ENCODE results near the gene IFNA7. TPM values are rescaled to one million over a fixed set of nuclear protein-coding genes. Genes with fewer than 3 reads are reported as not detected.

IFNA7 gene
- polyA plus RNA-seq, 1 of the 3 experiments (the other 2 are of a cell fraction), result not detected

DNA sequence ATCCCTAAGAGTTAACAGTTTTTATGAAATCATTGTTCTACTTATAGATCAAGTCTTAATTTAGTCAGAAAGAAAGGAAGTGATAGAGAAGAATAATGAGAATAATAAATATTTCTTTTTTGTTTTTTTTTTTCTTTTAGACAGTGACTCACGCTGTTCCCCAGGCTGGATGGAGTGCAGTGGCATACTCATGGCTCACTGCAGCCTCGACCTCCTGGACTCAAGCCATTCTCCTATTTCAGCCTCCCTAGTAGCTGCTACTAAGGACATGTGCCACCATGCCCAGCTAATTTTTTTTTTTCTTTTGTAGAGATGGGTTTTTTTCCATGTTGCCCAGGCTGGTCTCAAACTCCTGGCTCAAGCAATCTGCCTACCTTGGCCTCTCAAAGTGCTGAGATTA is 46.5 kb downstream of the IFNA7 start:
- Histone ChIP-seq H3K4me2 (no peak overlapping the region), H4K20me1 (ENCODE audit: insufficient read depth) (no peaks in the 10 kb centered on the region), H3K79me2 (ENCODE audit: insufficient read depth) (no peaks in the 10 kb centered on the region), H2AFZ (ENCODE audit: low read depth) (no peak overlapping the region), H3F3A (replicated peaks; ENCODE audit: insufficient read depth) (no peaks in the 10 kb centered on the region), H3K27ac (ENCODE audit: low read depth in 2 of 2, low read length in 1 of 2) (no peak overlapping the region), H3K4me3 (ENCODE audit: low read depth in 2 of 2, low read length in 1 of 2) (no peak overlapping the region), H3K4me1 (ENCODE audit: control insufficient read depth in 1 of 2, insufficient read depth in 2 of 2, low read depth in 1 of 2, low read length in 1 of 2) (no peaks in the 10 kb centered on the region; a peak in 1 of 4 replicates), H3K27me3 (ENCODE audit: insufficient read depth) (no peaks in the 10 kb centered on the region), H3K9ac (no peak overlapping the region), H3K9me2 (no peaks in the 10 kb centered on the region), H3K9me3 (no peaks in the 10 kb centered on the region), H3K36me3 (replicated peaks in 1 of 2; ENCODE audit: control insufficient read depth in 1 of 2, insufficient read depth in 2 of 2, low read length in 1 of 2) (no peaks in the 10 kb centered on the region)
- no peak for DNase-seq
- ChIA-PET POLR2A (no interaction called here), CTCF (interaction anchor here (1.5 kb wide), 1 partner anchor 80 kb away, joined by 4 read pairs; no protein-coding TSS in a partner anchor)
- 32% methylated on average over 2 of the region's 2 CpGs for WGBS (ENCODE audit: low lambda C conversion rate)
- TF ChIP-seq RCOR1 (IDR thresholded peaks at IDR 0.05; ENCODE audit: low read length) (no peak), POLR2AphosphoS5 (IDR thresholded peaks at IDR 0.05; ENCODE audit: low read depth, low read length) (no peak), CHD2 (IDR thresholded peaks at IDR 0.05; ENCODE audit: low read length, partially characterized antibody) (no peak), USF2 (IDR thresholded peaks at IDR 0.05; ENCODE audit: borderline replicate concordance, low read depth, low read length) (no peak)

- ChIA-PET POLR2A (no interaction called here), CTCF (interaction anchor here (0.7 to 1.2 kb wide), 6 partner anchors 9 to 1654 kb away, joined by 3 to 4 read pairs (median 3); no protein-coding TSS in a partner anchor)
- Histone ChIP-seq H3K4me2 (no peak overlapping the region), H3K27ac (ENCODE audit: low read depth in 2 of 2, low read length in 1 of 2) (no peak overlapping the region), H3K36me3 (replicated peaks in 1 of 2; ENCODE audit: control insufficient read depth in 1 of 2, insufficient read depth in 2 of 2, low read length in 1 of 2) (no peaks in the 10 kb centered on the region), H3K79me2 (ENCODE audit: insufficient read depth) (no peaks in the 10 kb centered on the region), H3K9me3 (no peaks in the 10 kb centered on the region), H3K4me3 (ENCODE audit: low read depth in 2 of 2, low read length in 1 of 2) (no peak overlapping the region), H2AFZ (ENCODE audit: low read depth) (peak overlapping the region; percentile 12; the same call in 1 of the 2 replicates), H3K9ac (no peak overlapping the region), H3K27me3 (ENCODE audit: insufficient read depth) (no peaks in the 10 kb centered on the region), H3K4me1 (ENCODE audit: control insufficient read depth in 1 of 2, insufficient read depth in 2 of 2, low read depth in 1 of 2, low read length in 1 of 2) (no peaks in the 10 kb centered on the region; a peak in 1 of 4 replicates), H3F3A (replicated peaks; ENCODE audit: insufficient read depth) (no peaks in the 10 kb centered on the region), H3K9me2 (no peaks in the 10 kb centered on the region), H4K20me1 (ENCODE audit: insufficient read depth) (no peaks in the 10 kb centered on the region)
- peak; percentile 28 for DNase-seq
- WGBS (ENCODE audit: low lambda C conversion rate), result 14% methylated on average over 3 of the region's 3 CpGs
- TF ChIP-seq RAD21 (IDR thresholded peaks at IDR 0.05; ENCODE audit: low read length) (peak; percentile 46), JUND (IDR thresholded peaks at IDR 0.05) (no peak), EZH2phosphoT487 (IDR thresholded peaks at IDR 0.05; ENCODE audit: borderline replicate concordance, low read depth) (no peak), POLR2AphosphoS5 (IDR thresholded peaks at IDR 0.05; ENCODE audit: low read depth, low read length) (no peak)
- TF ChIP-seq, protein P1, sequence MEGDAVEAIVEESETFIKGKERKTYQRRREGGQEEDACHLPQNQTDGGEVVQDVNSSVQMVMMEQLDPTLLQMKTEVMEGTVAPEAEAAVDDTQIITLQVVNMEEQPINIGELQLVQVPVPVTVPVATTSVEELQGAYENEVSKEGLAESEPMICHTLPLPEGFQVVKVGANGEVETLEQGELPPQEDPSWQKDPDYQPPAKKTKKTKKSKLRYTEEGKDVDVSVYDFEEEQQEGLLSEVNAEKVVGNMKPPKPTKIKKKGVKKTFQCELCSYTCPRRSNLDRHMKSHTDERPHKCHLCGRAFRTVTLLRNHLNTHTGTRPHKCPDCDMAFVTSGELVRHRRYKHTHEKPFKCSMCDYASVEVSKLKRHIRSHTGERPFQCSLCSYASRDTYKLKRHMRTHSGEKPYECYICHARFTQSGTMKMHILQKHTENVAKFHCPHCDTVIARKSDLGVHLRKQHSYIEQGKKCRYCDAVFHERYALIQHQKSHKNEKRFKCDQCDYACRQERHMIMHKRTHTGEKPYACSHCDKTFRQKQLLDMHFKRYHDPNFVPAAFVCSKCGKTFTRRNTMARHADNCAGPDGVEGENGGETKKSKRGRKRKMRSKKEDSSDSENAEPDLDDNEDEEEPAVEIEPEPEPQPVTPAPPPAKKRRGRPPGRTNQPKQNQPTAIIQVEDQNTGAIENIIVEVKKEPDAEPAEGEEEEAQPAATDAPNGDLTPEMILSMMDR (IDR thresholded peaks at IDR 0.05), result 0 out of 2 replicates have a peak, but pooled peaks have one; percentile 13
Observed at GRCh38 chr9:21154018-21154608, 47.9 kb downstream of the IFNA7 start.
